ENCODE results near the gene RIOX2. TPM values are rescaled to one million over a fixed set of nuclear protein-coding genes. Genes with fewer than 3 reads are reported as not detected.

The RIOX2 gene
- total RNA-seq, 2 experiments from 2014 or later, result 47.9 to 82.1 TPM

- H3K4me1 Mint-ChIP-seq, result peaks cover 15% of the 10 kb centered on the region
- ATAC-seq (peak; percentile 39), DNase-seq (no peak)
- no peaks in the 10 kb centered on the region for H3K9me3 Mint-ChIP-seq (ENCODE audit: low read depth)
- peaks cover 54% of the 10 kb centered on the region for H3K36me3 Mint-ChIP-seq
- CTCF ChIA-PET, result interaction anchor here (0.9 to 1.3 kb wide), 4 partner anchors 9 to 143 kb away, joined by 3 read pairs; no protein-coding TSS in a partner anchor
- no peak overlapping the region for H3K4me3 Mint-ChIP-seq
- no peaks in the 10 kb centered on the region for H3K27me3 Mint-ChIP-seq
- H3K27ac Mint-ChIP-seq, result peak overlapping the region; percentile 33
Observed at GRCh38 chr3:97942801-97943546, 29.3 kb downstream of the RIOX2 start.

DNA sequence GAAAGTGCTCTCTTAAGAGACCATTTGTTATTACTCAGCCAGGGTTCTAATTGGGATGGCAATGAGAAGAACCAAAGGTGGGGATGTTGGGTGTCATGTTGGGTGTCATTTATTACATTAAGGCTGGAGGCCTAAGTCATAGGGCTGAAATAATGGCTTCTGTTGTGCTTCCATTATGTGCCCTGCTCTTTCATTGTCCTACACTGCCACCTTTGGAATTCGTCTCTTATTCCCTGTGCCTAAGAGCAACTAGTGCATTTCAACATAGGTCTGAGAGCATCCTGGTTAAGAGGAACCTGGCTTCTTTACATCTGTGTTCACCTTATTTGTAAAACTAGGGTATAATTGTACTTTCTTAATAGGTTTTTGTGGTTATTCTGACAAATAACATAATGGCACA, 32.2 kb downstream of the RIOX2 start:
- CTCF ChIA-PET, result no interaction called here
- ATAC-seq (no peak), DNase-seq (no peak)
- no peak overlapping the region for H3K27ac Mint-ChIP-seq
- H3K36me3 Mint-ChIP-seq, result peaks cover 54% of the 10 kb centered on the region
- H3K27me3 Mint-ChIP-seq, result no peaks in the 10 kb centered on the region
- no peaks in the 10 kb centered on the region for H3K9me3 Mint-ChIP-seq (ENCODE audit: low read depth)
- peaks cover 23% of the 10 kb centered on the region for H3K4me1 Mint-ChIP-seq
- no peak overlapping the region for H3K4me3 Mint-ChIP-seq

GRCh38 chr3:97939401-97939800, 32.8 kb downstream of the RIOX2 start:
- Mint-ChIP-seq H3K4me3 (no peak overlapping the region), H3K9me3 (ENCODE audit: low read depth) (no peaks in the 10 kb centered on the region), H3K27me3 (no peaks in the 10 kb centered on the region), H3K36me3 (peaks cover 54% of the 10 kb centered on the region), H3K4me1 (peaks cover 23% of the 10 kb centered on the region), H3K27ac (no peak overlapping the region)
- DNase-seq (no peak), ATAC-seq (no peak)
- CTCF ChIA-PET, result no interaction called here

GRCh38 chr3:97938444-97938843, 33.8 kb downstream of the RIOX2 start:
- Mint-ChIP-seq H3K36me3 (peaks cover 50% of the 10 kb centered on the region), H3K4me1 (peaks cover 19% of the 10 kb centered on the region), H3K9me3 (ENCODE audit: low read depth) (no peaks in the 10 kb centered on the region), H3K27ac (no peak overlapping the region), H3K4me3 (no peak overlapping the region), H3K27me3 (no peaks in the 10 kb centered on the region)
- DNase-seq (no peak), ATAC-seq (no peak)
- CTCF ChIA-PET, result no interaction called here

DNA sequence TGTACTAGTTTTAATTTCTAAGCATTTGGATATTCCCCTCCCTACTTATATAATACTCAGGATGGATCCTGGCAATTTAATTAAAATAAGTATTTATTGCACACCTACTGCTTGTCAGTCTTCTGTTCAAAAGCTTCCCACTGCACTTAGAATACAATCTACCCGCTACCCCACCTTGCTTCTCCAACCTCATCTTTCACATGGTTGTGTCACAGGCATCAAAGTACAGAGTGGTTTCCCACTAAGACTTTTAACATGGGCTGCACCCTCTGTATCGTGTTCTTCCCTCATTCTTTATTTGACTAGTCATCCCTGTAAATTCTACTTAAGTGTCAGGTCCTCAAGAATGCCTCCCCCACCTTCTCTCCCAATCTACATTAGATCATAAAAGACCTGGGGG, 35.0 kb downstream of the RIOX2 start:
- no peak for ATAC-seq
- Mint-ChIP-seq H3K4me3 (no peak overlapping the region), H3K4me1 (peaks cover 12% of the 10 kb centered on the region), H3K27me3 (no peaks in the 10 kb centered on the region), H3K27ac (no peak overlapping the region), H3K36me3 (peaks cover 42% of the 10 kb centered on the region), H3K9me3 (ENCODE audit: low read depth) (no peaks in the 10 kb centered on the region)
- CTCF ChIA-PET, result interaction anchor here (1.2 kb wide), 1 partner anchor 143 kb away, joined by 6 read pairs; no protein-coding TSS in a partner anchor
- DNase-seq, result no peak

DNA sequence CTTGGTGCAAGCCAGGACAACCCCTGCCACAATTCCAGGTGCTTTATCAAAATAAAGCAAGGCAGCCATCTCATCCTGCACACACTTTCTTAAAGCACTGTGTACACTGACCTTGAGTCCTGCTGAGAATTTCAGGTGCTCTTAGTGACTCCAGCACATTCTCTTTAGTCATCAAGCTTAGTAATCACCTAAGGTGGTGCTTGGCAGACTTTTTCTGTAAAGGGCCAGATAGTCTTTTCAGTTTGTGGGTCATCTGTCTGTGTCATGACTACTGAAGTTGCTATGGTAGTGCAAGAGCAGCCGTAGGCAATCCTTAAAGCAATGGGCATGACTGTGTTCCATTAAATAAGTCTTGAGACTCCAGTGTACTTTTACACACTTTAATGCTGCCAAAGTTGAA, 36.4 kb downstream of the RIOX2 start:
- H3K4me3 Mint-ChIP-seq, result no peak overlapping the region
- H3K4me1 Mint-ChIP-seq, result peaks cover 9% of the 10 kb centered on the region
- DNase-seq, result no peak
- peaks cover 42% of the 10 kb centered on the region for H3K36me3 Mint-ChIP-seq
- ATAC-seq, result no peak
- CTCF ChIA-PET, result interaction anchor here (1.2 kb wide), 1 partner anchor 142 kb away, joined by 6 read pairs; no protein-coding TSS in a partner anchor
- no peaks in the 10 kb centered on the region for H3K27me3 Mint-ChIP-seq
- H3K9me3 Mint-ChIP-seq (ENCODE audit: low read depth), result no peaks in the 10 kb centered on the region
- H3K27ac Mint-ChIP-seq, result no peak overlapping the region

DNA sequence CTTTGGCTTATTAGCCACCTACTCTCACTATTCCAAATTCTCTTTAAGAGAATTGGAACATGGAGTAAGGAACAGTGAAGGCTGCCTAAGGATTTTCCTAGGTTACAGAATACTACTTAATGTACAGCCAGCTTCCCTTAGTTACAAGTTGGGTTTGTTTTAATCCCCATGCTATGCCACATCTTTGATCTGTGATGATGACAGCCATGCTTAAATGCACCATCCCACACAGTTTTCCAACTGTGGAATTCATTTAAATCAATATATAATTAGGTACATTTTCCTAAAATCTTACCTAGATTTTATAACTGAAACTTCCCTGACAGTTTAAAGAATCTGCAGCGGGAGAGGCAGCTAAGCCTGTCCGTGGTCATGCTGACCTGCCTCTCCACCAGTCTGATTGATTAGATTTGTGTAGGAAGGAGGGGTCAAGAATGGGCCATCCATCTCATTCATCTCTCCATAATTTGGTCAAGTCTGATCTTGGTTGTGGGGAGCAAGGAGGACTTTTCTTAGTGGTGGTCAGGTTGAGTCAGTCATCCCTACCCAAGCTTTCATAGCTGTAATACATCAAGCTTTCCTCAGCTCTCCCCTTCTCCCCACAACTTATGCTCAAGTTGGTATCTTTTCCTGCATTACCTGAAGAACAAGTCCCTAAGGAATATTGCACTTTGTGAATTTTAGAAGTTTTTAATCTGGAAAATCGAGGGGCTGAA, 37.1 kb downstream of the RIOX2 start:
- DNase-seq (no peak), ATAC-seq (no peak)
- no peak overlapping the region for H3K4me3 Mint-ChIP-seq
- peaks cover 9% of the 10 kb centered on the region for H3K4me1 Mint-ChIP-seq
- CTCF ChIA-PET, result no interaction called here
- peaks cover 43% of the 10 kb centered on the region for H3K36me3 Mint-ChIP-seq
- no peaks in the 10 kb centered on the region for H3K9me3 Mint-ChIP-seq (ENCODE audit: low read depth)
- no peak overlapping the region for H3K27ac Mint-ChIP-seq
- no peaks in the 10 kb centered on the region for H3K27me3 Mint-ChIP-seq

DNA sequence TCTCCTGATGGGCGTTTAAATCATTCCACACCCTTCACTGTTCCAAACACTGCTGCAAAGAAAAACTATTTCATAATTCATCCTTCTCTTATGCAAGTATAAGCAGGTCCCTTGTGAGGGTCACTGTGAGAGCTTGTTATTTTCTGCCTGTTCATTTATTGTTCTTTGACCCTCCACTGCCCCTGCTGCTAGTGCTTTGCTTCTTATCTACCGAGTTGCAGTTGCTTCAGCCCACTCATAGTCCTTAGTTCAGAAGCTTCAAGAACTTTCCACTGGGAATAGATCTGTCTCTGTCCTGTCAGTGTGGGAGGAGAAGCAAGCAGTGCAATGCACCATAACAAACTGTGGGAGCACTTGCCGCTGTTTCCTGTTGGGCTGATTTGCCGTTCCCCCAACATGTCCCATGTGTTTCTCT, 39.8 kb downstream of the RIOX2 start:
- DNase-seq, result no peak
- no peak for ATAC-seq
- H3K36me3 Mint-ChIP-seq, result peaks cover 29% of the 10 kb centered on the region
- H3K9me3 Mint-ChIP-seq (ENCODE audit: low read depth), result no peaks in the 10 kb centered on the region
- H3K27me3 Mint-ChIP-seq, result no peaks in the 10 kb centered on the region
- peaks cover 9% of the 10 kb centered on the region for H3K4me1 Mint-ChIP-seq
- no peak overlapping the region for H3K27ac Mint-ChIP-seq
- no peak overlapping the region for H3K4me3 Mint-ChIP-seq
- CTCF ChIA-PET, result no interaction called here

DNA sequence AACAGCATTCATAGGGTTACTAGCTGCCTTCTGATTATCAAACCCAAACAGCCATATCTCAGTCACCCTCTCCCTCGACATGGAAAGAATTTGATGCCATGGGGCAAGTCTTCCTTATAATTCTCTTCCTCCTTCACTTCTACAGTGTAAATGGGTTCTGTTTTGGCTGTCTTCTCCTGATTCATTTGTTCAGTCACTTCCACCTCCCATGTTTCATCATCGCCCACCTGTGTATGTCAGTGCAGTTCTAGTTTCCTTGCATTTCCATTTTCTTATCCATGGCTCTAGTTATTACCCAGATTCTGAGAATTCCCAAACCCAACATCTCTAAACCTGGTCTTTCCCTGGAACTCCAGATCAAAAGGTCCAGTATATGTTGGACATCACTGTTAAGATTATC, 41.0 kb downstream of the RIOX2 start:
- no peak for ATAC-seq
- Mint-ChIP-seq H3K36me3 (peaks cover 25% of the 10 kb centered on the region), H3K9me3 (ENCODE audit: low read depth) (no peaks in the 10 kb centered on the region), H3K27me3 (no peaks in the 10 kb centered on the region), H3K4me3 (no peak overlapping the region), H3K4me1 (peaks cover 8% of the 10 kb centered on the region), H3K27ac (no peak overlapping the region)
- CTCF ChIA-PET, result no interaction called here
- no peak for DNase-seq

- Mint-ChIP-seq H3K27me3 (no peaks in the 10 kb centered on the region), H3K4me1 (no peaks in the 10 kb centered on the region), H3K36me3 (peaks cover 28% of the 10 kb centered on the region), H3K4me3 (no peak overlapping the region), H3K9me3 (ENCODE audit: low read depth) (no peaks in the 10 kb centered on the region), H3K27ac (no peak overlapping the region)
- CTCF ChIA-PET, result no interaction called here
- ATAC-seq (no peak), DNase-seq (no peak)
Observed at GRCh38 chr3:97930018-97930417, 42.2 kb downstream of the RIOX2 start.

- CTCF ChIA-PET, result no interaction called here
- no peaks in the 10 kb centered on the region for H3K4me1 Mint-ChIP-seq
- DNase-seq, result no peak
- no peak for ATAC-seq
- H3K9me3 Mint-ChIP-seq (ENCODE audit: low read depth), result no peaks in the 10 kb centered on the region
- peaks cover 34% of the 10 kb centered on the region for H3K36me3 Mint-ChIP-seq
- no peaks in the 10 kb centered on the region for H3K27me3 Mint-ChIP-seq
- no peak overlapping the region for H3K4me3 Mint-ChIP-seq
- H3K27ac Mint-ChIP-seq, result no peak overlapping the region
Observed at GRCh38 chr3:97928986-97929385, 43.2 kb downstream of the RIOX2 start.

DNA sequence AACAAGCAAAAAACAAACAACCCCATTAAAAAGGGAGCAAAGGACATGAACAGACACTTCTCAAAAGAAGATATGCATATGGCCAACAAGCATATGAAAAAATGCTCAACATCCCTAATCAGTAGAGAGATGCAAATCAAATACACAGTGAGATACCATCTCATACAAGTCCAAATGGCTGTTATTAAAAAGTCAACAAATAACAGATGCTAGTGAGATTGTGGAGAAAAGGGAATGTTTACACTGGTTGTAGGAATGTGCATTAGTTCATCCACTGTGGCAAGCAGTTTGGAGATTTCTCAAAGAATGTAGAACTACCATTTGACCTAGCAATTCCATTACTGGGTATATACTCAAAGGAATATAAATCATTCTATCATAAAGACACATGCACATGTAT, 44.5 kb downstream of the RIOX2 start:
- H3K4me1 Mint-ChIP-seq, result no peaks in the 10 kb centered on the region
- DNase-seq (no peak), ATAC-seq (no peak)
- no peaks in the 10 kb centered on the region for H3K27me3 Mint-ChIP-seq
- H3K36me3 Mint-ChIP-seq, result peaks cover 42% of the 10 kb centered on the region
- H3K9me3 Mint-ChIP-seq (ENCODE audit: low read depth), result no peaks in the 10 kb centered on the region
- H3K27ac Mint-ChIP-seq, result no peak overlapping the region
- CTCF ChIA-PET, result no interaction called here
- no peak overlapping the region for H3K4me3 Mint-ChIP-seq

- DNase-seq, result no peak
- Mint-ChIP-seq H3K4me3 (no peak overlapping the region), H3K9me3 (ENCODE audit: low read depth) (no peaks in the 10 kb centered on the region), H3K36me3 (peaks cover 60% of the 10 kb centered on the region), H3K27ac (no peak overlapping the region), H3K27me3 (no peaks in the 10 kb centered on the region), H3K4me1 (peaks cover 10% of the 10 kb centered on the region)
- no peak for ATAC-seq
- CTCF ChIA-PET, result no interaction called here
Observed at GRCh38 chr3:97917813-97918536, 54.3 kb downstream of the RIOX2 start.

DNA sequence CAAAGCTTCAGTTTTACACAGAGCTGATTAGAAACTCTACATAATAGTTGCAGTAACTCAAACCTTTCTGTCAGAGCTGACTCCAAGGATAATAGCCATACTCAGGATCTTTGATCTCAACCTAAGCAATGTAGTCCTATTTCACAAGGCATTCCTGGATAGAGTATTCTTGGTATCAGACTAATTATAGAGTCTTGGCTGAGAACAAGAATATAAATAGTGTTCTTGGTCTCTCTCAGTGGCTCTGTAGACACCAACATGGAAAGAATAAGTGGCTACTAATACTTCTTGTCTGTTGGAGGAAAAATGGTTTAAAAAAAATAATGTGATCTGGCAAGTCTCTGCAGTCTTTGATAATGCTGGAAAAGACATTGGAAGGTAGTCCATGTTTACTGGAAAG, 55.7 kb downstream of the RIOX2 start:
- no peaks in the 10 kb centered on the region for H3K27me3 Mint-ChIP-seq
- no peak overlapping the region for H3K4me3 Mint-ChIP-seq
- peaks cover 54% of the 10 kb centered on the region for H3K36me3 Mint-ChIP-seq
- H3K4me1 Mint-ChIP-seq, result peaks cover 14% of the 10 kb centered on the region
- H3K9me3 Mint-ChIP-seq (ENCODE audit: low read depth), result no peaks in the 10 kb centered on the region
- CTCF ChIA-PET, result no interaction called here
- H3K27ac Mint-ChIP-seq, result no peak overlapping the region
- DNase-seq (no peak), ATAC-seq (no peak)

All from activated CD8-positive, alpha-beta memory T cell treated with anti-CD3 and anti-CD28 coated beads, Interleukin-2, amount 10 ng/mL, durations not matched to agents 7 days and 5 days (primary cell).